GM12892 (cell line): ENCODE data around the gene ADARB2.
"Not testable (repeated sequence)": the region's sequence is repeated elsewhere in the genome, so short reads cannot be mapped to it uniquely, and the experiment has no call there.

ENCODE experiments used
- DNase-seq: peaks from one replicate; pipeline ENCODE4 v3.0.0; 2011; ENCODE audit not compliant: insufficient read length
- FAIRE-seq: peaks from 2 replicates; lab custom pipeline; 2011; peaks lifted over from hg19 to GRCh38; lab: Jason Lieb, UNC
- POLR2A ChIP-seq: IDR thresholded peaks from 2 replicates; pipeline ENCODE4 v1.6.1; 2011; ENCODE audit warnings: low read depth, low read length, control low read depth
- POLR2AphosphoS5 ChIP-seq: IDR thresholded peaks from 2 replicates; pipeline ENCODE4 v1.6.1; 2011; ENCODE audit warnings: low read depth, low read length, control low read depth
- TAF1 ChIP-seq: IDR thresholded peaks from 2 replicates; pipeline ENCODE4 v1.6.1; 2011; ENCODE audit warnings: low read depth, mild to moderate bottlenecking, control low read depth, low read length, borderline replicate concordance

ADARB2 gene

GRCh38 chr10:1169981-1170866 lies 567.1 kb downstream of the ADARB2 start:
- TF ChIP-seq POLR2A, result no peak
- no peak for TF ChIP-seq TAF1
- TF ChIP-seq POLR2AphosphoS5, result no peak
- no peak for DNase-seq
- no peak for FAIRE-seq

GRCh38 chr10:1169186-1169885 lies 568.0 kb downstream of the ADARB2 start:
- DNase-seq (no peak), FAIRE-seq (no peak)
- TF ChIP-seq TAF1, result no peak
- TF ChIP-seq POLR2AphosphoS5, result no peak

GRCh38 chr10:1168763-1169162 lies 568.6 kb downstream of the ADARB2 start:
- FAIRE-seq, result no peak
- TF ChIP-seq TAF1, result no peak
- no peak for TF ChIP-seq POLR2AphosphoS5
- TF ChIP-seq POLR2A, result no peak
- DNase-seq, result no peak

GRCh38 chr10:1166828-1167275 lies 570.5 kb downstream of the ADARB2 start:
- no peak for TF ChIP-seq TAF1
- TF ChIP-seq POLR2AphosphoS5, result no peak
- TF ChIP-seq POLR2A, result no peak
- no peak for FAIRE-seq
- no peak for DNase-seq

GRCh38 chr10:1166101-1166827 lies 571.1 kb downstream of the ADARB2 start:
- DNase-seq (no peak), FAIRE-seq (no peak)
- TF ChIP-seq POLR2AphosphoS5, result no peak
- TF ChIP-seq TAF1, result no peak
- no peak for TF ChIP-seq POLR2A

GRCh38 chr10:1163831-1164230 lies 573.5 kb downstream of the ADARB2 start:
- FAIRE-seq, result no peak
- TF ChIP-seq TAF1 (no peak), POLR2A (no peak), POLR2AphosphoS5 (no peak)

GRCh38 chr10:1163204-1163660 lies 574.1 kb downstream of the ADARB2 start:
- TF ChIP-seq POLR2AphosphoS5 (no peak), TAF1 (no peak), POLR2A (no peak)
- FAIRE-seq, result no peak
- no peak for DNase-seq

More at GRCh38 chr10:1163831-1164230, 573.5 kb downstream of the ADARB2 start:
- no peak for DNase-seq

- FAIRE-seq (no peak), DNase-seq (no peak)
- TF ChIP-seq POLR2A (no peak), TAF1 (no peak), POLR2AphosphoS5 (no peak)
Observed at GRCh38 chr10:1162481-1163203, 574.7 kb downstream of the ADARB2 start.

- not testable (repeated sequence) for DNase-seq, FAIRE-seq
Observed at GRCh38 chr10:1161315-1161673, 576.0 kb downstream of the ADARB2 start.

- no peak for DNase-seq
- FAIRE-seq, result no peak
- TF ChIP-seq POLR2AphosphoS5 (no peak), POLR2A (no peak), TAF1 (no peak)
Observed at GRCh38 chr10:1160561-1161314, 576.6 kb downstream of the ADARB2 start.
